Measurements from ENCODE around the gene TM4SF5.

GRCh38 chr17:4772235-4772613, 538 bp downstream of the TM4SF5 start:
- TF ChIP-seq CTCF (conservative IDR thresholded peaks at IDR 0.05) (no peak), ZFX (IDR thresholded peaks at IDR 0.05) (no peak)

Measured in C4-2B (cell line).